ENCODE data around the gene KIF5A. TPM values are rescaled to one million over a fixed set of nuclear protein-coding genes. Genes with fewer than 3 reads are reported as not detected.

The KIF5A gene
- polyA plus RNA-seq, 1 of the 3 experiments (the other 2 are of a cell fraction) = 6.2 TPM

DNA sequence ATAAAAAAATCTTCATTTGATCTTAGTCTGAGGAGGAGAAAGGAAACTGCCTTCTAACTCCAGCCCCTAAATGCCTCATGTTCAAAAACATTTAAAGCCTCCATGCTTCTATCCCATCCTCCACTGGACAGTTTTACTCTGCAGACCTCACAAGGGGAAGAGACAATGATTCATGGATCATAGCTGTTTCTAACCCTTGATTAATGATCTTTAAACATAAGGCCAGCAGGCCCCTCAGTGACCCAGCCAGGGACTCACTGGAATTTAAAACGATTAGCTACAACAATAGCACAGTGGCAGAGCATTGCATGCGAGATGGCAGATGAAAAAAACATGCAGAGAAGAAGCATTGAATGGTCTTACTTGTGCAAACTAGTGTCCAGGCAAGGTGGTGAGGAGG lies 8.8 kb upstream of the KIF5A start:
- H3K79me2 ChIP-seq (ENCODE audit: insufficient read depth) = peaks cover 76% of the 10 kb centered on the region
- H2AFZ ChIP-seq (ENCODE audit: low read depth) = no peak overlapping the region
- H3K9me2 ChIP-seq = no peaks in the 10 kb centered on the region
- H3K36me3 ChIP-seq (replicated peaks in 1 of 2; ENCODE audit: control insufficient read depth in 1 of 2, insufficient read depth in 2 of 2, low read length in 1 of 2) = peaks cover 51 to 52% of the 10 kb centered on the region in 2 experiments
- POLR2A ChIA-PET = interaction anchor here (2.7 kb wide), 1 partner anchor 10 kb away, joined by 10 read pairs; no protein-coding TSS in a partner anchor
- CTCF ChIA-PET = interaction anchor here (1.3 to 2.2 kb wide), 4 partner anchors 10 to 92 kb away, joined by 3 to 7 read pairs (median 4); partner anchors contain the start of gene B4GALNT1
- peaks cover 28% of the 10 kb centered on the region for H3F3A ChIP-seq (replicated peaks; ENCODE audit: insufficient read depth)
- no peaks in the 10 kb centered on the region for H3K27me3 ChIP-seq (ENCODE audit: insufficient read depth)
- DNase-seq = no peak
- no peak overlapping the region for H3K9ac ChIP-seq
- TF ChIP-seq, protein P1, sequence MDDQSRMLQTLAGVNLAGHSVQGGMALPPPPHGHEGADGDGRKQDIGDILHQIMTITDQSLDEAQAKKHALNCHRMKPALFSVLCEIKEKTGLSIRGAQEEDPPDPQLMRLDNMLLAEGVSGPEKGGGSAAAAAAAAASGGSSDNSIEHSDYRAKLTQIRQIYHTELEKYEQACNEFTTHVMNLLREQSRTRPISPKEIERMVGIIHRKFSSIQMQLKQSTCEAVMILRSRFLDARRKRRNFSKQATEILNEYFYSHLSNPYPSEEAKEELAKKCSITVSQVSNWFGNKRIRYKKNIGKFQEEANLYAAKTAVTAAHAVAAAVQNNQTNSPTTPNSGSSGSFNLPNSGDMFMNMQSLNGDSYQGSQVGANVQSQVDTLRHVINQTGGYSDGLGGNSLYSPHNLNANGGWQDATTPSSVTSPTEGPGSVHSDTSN (IDR thresholded peaks at IDR 0.05) = peak; percentile 62
- no peak for TF ChIP-seq NFIC (IDR thresholded peaks at IDR 0.05; ENCODE audit: borderline replicate concordance)
- no peak for TF ChIP-seq JUND (IDR thresholded peaks at IDR 0.05)
- peak; percentile 43; the same call in 1 of the 2 replicates for TF ChIP-seq TCF12 (IDR thresholded peaks at IDR 0.05)
- 41% methylated on average over 2 of the region's 2 CpGs for WGBS (ENCODE audit: low lambda C conversion rate)
- H3K9me3 ChIP-seq = no peaks in the 10 kb centered on the region
- H3K4me2 ChIP-seq = peak overlapping the region; percentile 17; the same call in 1 of the 2 replicates
- no peak overlapping the region for H3K4me3 ChIP-seq (ENCODE audit: low read depth in 2 of 2, low read length in 1 of 2)
- H3K4me1 ChIP-seq (ENCODE audit: control insufficient read depth in 1 of 2, insufficient read depth in 2 of 2, low read depth in 1 of 2, low read length in 1 of 2) = peaks cover 7 to 13% of the 10 kb centered on the region in 2 experiments; a peak in 3 of 4 replicates
- peak overlapping the region in 1 of 2 experiments; percentile 2; a peak in 1 of 4 replicates for H3K27ac ChIP-seq (ENCODE audit: low read depth in 2 of 2, low read length in 1 of 2)
- peaks cover 22% of the 10 kb centered on the region for H4K20me1 ChIP-seq (ENCODE audit: insufficient read depth)

DNA sequence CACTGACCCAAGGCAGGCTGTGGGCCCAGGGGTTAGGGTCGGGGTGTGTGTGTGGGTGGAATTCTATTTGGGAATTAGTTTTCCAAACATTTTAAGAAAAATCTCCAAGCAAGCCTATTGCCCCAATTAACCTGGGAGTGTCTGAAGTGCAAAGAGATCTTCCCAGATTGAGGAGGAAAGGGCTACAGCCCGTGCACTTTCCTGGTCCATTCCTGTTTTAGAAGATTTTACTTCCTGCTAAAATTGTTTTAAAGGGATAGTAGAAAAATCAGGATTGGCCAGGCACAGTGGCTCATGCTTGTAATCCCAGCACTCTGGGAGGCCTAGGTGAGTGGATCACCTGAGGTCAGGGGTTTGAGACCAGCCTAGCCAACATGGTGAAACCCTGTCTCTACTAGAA lies 8.1 kb upstream of the KIF5A start:
- 91% methylated on average over 2 of the region's 2 CpGs for WGBS (ENCODE audit: low lambda C conversion rate)
- Histone ChIP-seq H3K9me2 (no peaks in the 10 kb centered on the region), H3K4me1 (ENCODE audit: control insufficient read depth in 1 of 2, insufficient read depth in 2 of 2, low read depth in 1 of 2, low read length in 1 of 2) (peaks cover 12 to 16% of the 10 kb centered on the region in 2 experiments; a peak in 3 of 4 replicates), H3K9ac (no peak overlapping the region), H3K36me3 (replicated peaks in 1 of 2; ENCODE audit: control insufficient read depth in 1 of 2, insufficient read depth in 2 of 2, low read length in 1 of 2) (peaks cover 44 to 49% of the 10 kb centered on the region in 2 experiments), H3K9me3 (no peaks in the 10 kb centered on the region), H3K4me2 (no peak overlapping the region), H3K79me2 (ENCODE audit: insufficient read depth) (peaks cover 83% of the 10 kb centered on the region), H4K20me1 (ENCODE audit: insufficient read depth) (peaks cover 22% of the 10 kb centered on the region), H3K27ac (ENCODE audit: low read depth in 2 of 2, low read length in 1 of 2) (no peak overlapping the region), H2AFZ (ENCODE audit: low read depth) (no peak overlapping the region), H3K4me3 (ENCODE audit: low read depth in 2 of 2, low read length in 1 of 2) (no peak overlapping the region), H3K27me3 (ENCODE audit: insufficient read depth) (no peaks in the 10 kb centered on the region), H3F3A (replicated peaks; ENCODE audit: insufficient read depth) (peaks cover 24% of the 10 kb centered on the region)
- ChIA-PET POLR2A (no interaction called here), CTCF (interaction anchor here (0.9 to 2.2 kb wide), 4 partner anchors 10 to 91 kb away, joined by 3 to 7 read pairs (median 4); partner anchors contain the start of gene B4GALNT1)
- TF ChIP-seq TAF1 (IDR thresholded peaks at IDR 0.05; ENCODE audit: borderline replicate concordance, low read depth, low read length) = no peak
- no peak for TF ChIP-seq RXRA (IDR thresholded peaks at IDR 0.05; ENCODE audit: borderline replicate concordance, low read depth)
- no peak for TF ChIP-seq SMC3 (IDR thresholded peaks at IDR 0.05; ENCODE audit: low read depth, low read length)
- TF ChIP-seq, protein P2, sequence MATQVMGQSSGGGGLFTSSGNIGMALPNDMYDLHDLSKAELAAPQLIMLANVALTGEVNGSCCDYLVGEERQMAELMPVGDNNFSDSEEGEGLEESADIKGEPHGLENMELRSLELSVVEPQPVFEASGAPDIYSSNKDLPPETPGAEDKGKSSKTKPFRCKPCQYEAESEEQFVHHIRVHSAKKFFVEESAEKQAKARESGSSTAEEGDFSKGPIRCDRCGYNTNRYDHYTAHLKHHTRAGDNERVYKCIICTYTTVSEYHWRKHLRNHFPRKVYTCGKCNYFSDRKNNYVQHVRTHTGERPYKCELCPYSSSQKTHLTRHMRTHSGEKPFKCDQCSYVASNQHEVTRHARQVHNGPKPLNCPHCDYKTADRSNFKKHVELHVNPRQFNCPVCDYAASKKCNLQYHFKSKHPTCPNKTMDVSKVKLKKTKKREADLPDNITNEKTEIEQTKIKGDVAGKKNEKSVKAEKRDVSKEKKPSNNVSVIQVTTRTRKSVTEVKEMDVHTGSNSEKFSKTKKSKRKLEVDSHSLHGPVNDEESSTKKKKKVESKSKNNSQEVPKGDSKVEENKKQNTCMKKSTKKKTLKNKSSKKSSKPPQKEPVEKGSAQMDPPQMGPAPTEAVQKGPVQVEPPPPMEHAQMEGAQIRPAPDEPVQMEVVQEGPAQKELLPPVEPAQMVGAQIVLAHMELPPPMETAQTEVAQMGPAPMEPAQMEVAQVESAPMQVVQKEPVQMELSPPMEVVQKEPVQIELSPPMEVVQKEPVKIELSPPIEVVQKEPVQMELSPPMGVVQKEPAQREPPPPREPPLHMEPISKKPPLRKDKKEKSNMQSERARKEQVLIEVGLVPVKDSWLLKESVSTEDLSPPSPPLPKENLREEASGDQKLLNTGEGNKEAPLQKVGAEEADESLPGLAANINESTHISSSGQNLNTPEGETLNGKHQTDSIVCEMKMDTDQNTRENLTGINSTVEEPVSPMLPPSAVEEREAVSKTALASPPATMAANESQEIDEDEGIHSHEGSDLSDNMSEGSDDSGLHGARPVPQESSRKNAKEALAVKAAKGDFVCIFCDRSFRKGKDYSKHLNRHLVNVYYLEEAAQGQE (IDR thresholded peaks at IDR 0.05; ENCODE audit: low read depth, low read length) = no peak
- no peak for TF ChIP-seq POLR2AphosphoS5 (IDR thresholded peaks at IDR 0.05; ENCODE audit: low read depth, low read length)
- TF ChIP-seq RFX5 (IDR thresholded peaks at IDR 0.05; ENCODE audit: low read length) = no peak
- TF ChIP-seq FOXJ3 (CRISPR knock-in tag; IDR thresholded peaks at IDR 0.05) = no peak
- TF ChIP-seq, protein P3, sequence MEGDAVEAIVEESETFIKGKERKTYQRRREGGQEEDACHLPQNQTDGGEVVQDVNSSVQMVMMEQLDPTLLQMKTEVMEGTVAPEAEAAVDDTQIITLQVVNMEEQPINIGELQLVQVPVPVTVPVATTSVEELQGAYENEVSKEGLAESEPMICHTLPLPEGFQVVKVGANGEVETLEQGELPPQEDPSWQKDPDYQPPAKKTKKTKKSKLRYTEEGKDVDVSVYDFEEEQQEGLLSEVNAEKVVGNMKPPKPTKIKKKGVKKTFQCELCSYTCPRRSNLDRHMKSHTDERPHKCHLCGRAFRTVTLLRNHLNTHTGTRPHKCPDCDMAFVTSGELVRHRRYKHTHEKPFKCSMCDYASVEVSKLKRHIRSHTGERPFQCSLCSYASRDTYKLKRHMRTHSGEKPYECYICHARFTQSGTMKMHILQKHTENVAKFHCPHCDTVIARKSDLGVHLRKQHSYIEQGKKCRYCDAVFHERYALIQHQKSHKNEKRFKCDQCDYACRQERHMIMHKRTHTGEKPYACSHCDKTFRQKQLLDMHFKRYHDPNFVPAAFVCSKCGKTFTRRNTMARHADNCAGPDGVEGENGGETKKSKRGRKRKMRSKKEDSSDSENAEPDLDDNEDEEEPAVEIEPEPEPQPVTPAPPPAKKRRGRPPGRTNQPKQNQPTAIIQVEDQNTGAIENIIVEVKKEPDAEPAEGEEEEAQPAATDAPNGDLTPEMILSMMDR (IDR thresholded peaks at IDR 0.05) = no peak
- TF ChIP-seq EP300 (IDR thresholded peaks at IDR 0.05; ENCODE audit: borderline replicate concordance in 1 of 2, low read depth in 1 of 2, low read length in 1 of 2) = no peak
- TF ChIP-seq, protein P4, sequence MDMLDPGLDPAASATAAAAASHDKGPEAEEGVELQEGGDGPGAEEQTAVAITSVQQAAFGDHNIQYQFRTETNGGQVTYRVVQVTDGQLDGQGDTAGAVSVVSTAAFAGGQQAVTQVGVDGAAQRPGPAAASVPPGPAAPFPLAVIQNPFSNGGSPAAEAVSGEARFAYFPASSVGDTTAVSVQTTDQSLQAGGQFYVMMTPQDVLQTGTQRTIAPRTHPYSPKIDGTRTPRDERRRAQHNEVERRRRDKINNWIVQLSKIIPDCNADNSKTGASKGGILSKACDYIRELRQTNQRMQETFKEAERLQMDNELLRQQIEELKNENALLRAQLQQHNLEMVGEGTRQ (IDR thresholded peaks at IDR 0.05; ENCODE audit: borderline replicate concordance, low read depth, low read length) = no peak
- TF ChIP-seq ELF1 (IDR thresholded peaks at IDR 0.05) = no peak
- TF ChIP-seq GATA2 (CRISPR knock-in tag; IDR thresholded peaks at IDR 0.05) = no peak
- TF ChIP-seq YY1 (IDR thresholded peaks at IDR 0.05; ENCODE audit: low read depth) = no peak
- TF ChIP-seq SIN3A (IDR thresholded peaks at IDR 0.05; ENCODE audit: borderline replicate concordance, low read depth, low read length) = no peak
- TF ChIP-seq RCOR1 (IDR thresholded peaks at IDR 0.05; ENCODE audit: low read length) = no peak
- TF ChIP-seq, protein P5, sequence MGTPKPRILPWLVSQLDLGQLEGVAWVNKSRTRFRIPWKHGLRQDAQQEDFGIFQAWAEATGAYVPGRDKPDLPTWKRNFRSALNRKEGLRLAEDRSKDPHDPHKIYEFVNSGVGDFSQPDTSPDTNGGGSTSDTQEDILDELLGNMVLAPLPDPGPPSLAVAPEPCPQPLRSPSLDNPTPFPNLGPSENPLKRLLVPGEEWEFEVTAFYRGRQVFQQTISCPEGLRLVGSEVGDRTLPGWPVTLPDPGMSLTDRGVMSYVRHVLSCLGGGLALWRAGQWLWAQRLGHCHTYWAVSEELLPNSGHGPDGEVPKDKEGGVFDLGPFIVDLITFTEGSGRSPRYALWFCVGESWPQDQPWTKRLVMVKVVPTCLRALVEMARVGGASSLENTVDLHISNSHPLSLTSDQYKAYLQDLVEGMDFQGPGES (IDR thresholded peaks at IDR 0.05; ENCODE audit: low read depth, low read length) = no peak
- no peak for TF ChIP-seq TCF12 (IDR thresholded peaks at IDR 0.05)
- DNase-seq = no peak
